ENCODE measurements around the gene PCMT1. TPM values are rescaled to one million over a fixed set of nuclear protein-coding genes. Genes with fewer than 3 reads are reported as not detected.

The PCMT1 gene
- total RNA-seq, 2 donors from 2014 or later = 68.5 to 72.6 TPM

GRCh38 chr6:149755300-149756260, 6.0 kb downstream of the PCMT1 start:
- no peaks in the 10 kb centered on the region for H3K4me1 ChIP-seq (ENCODE audit: control insufficient read depth, insufficient read depth, low read length)
- H3K27me3 Mint-ChIP-seq (ENCODE audit: insufficient read depth) = no peaks in the 10 kb centered on the region
- no peak overlapping the region for H3K9ac ChIP-seq (ENCODE audit: extremely low read depth, low read length, poor library complexity, severe bottlenecking)
- no peak overlapping the region for H3K27ac ChIP-seq (ENCODE audit: low read depth, low read length)
- DNase-seq = no peak
- H3K9me3 Mint-ChIP-seq = no peaks in the 10 kb centered on the region
- no peaks in the 10 kb centered on the region for H3K27me3 ChIP-seq (ENCODE audit: control insufficient read depth, insufficient read depth, low read length, poor library complexity, severe bottlenecking)
- peaks cover 17% of the 10 kb centered on the region for H3K36me3 Mint-ChIP-seq (ENCODE audit: low read depth)
- H3K4me3 Mint-ChIP-seq = no peak overlapping the region
- TF ChIP-seq CTCF (conservative IDR thresholded peaks at IDR 0.05) = no peak
- peak overlapping the region; percentile 12 for H3K27ac Mint-ChIP-seq
- H3K36me3 ChIP-seq (ENCODE audit: control insufficient read depth, insufficient read depth, low read length) = peaks cover 13% of the 10 kb centered on the region
- 91 to 94% methylated on average over 5 to 9 of the region's 9 CpGs for WGBS, 2 experiments (ENCODE audit: insufficient coverage in 1 of 2, insufficient read length in 1 of 2)
- peaks cover 3% of the 10 kb centered on the region for H3K4me1 Mint-ChIP-seq
- no peaks in the 10 kb centered on the region for H3K9me3 ChIP-seq (ENCODE audit: control insufficient read depth, low read length)
- H3K4me3 ChIP-seq (ENCODE audit: low read length) = no peak overlapping the region

GRCh38 chr6:149756261-149756636, 6.7 kb downstream of the PCMT1 start:
- no peaks in the 10 kb centered on the region for H3K9me3 Mint-ChIP-seq
- 92% methylated on average over 7 of the region's 7 CpGs; no CpG with 5 or more reads in 1 of the 2 experiments for WGBS, 2 experiments (ENCODE audit: insufficient coverage in 1 of 2, insufficient read length in 1 of 2)
- H3K4me1 ChIP-seq (ENCODE audit: control insufficient read depth, insufficient read depth, low read length) = no peaks in the 10 kb centered on the region
- H3K27me3 Mint-ChIP-seq (ENCODE audit: insufficient read depth) = no peaks in the 10 kb centered on the region
- H3K4me1 Mint-ChIP-seq = no peaks in the 10 kb centered on the region
- H3K36me3 ChIP-seq (ENCODE audit: control insufficient read depth, insufficient read depth, low read length) = peaks cover 14% of the 10 kb centered on the region
- no peak overlapping the region for H3K4me3 Mint-ChIP-seq
- H3K27ac ChIP-seq (ENCODE audit: low read depth, low read length) = no peak overlapping the region
- H3K27me3 ChIP-seq (ENCODE audit: control insufficient read depth, insufficient read depth, low read length, poor library complexity, severe bottlenecking) = no peaks in the 10 kb centered on the region
- no peak overlapping the region for H3K9ac ChIP-seq (ENCODE audit: extremely low read depth, low read length, poor library complexity, severe bottlenecking)
- H3K27ac Mint-ChIP-seq = no peak overlapping the region
- H3K9me3 ChIP-seq (ENCODE audit: control insufficient read depth, low read length) = no peaks in the 10 kb centered on the region
- DNase-seq = no peak
- peaks cover 17% of the 10 kb centered on the region for H3K36me3 Mint-ChIP-seq (ENCODE audit: low read depth)
- TF ChIP-seq CTCF (conservative IDR thresholded peaks at IDR 0.05) = no peak
- H3K4me3 ChIP-seq (ENCODE audit: low read length) = no peak overlapping the region

- Histone ChIP-seq H3K9me3 (ENCODE audit: control insufficient read depth, low read length) (peaks cover 15% of the 10 kb centered on the region), H3K36me3 (ENCODE audit: control insufficient read depth, insufficient read depth, low read length) (peaks cover 32% of the 10 kb centered on the region), H3K4me1 (ENCODE audit: control insufficient read depth, insufficient read depth, low read length) (no peaks in the 10 kb centered on the region), H3K4me3 (ENCODE audit: low read length) (no peak overlapping the region), H3K27ac (ENCODE audit: low read depth, low read length) (no peak overlapping the region), H3K27me3 (ENCODE audit: control insufficient read depth, insufficient read depth, low read length, poor library complexity, severe bottlenecking) (no peaks in the 10 kb centered on the region), H3K9ac (ENCODE audit: extremely low read depth, low read length, poor library complexity, severe bottlenecking) (no peak overlapping the region)
- no peak for TF ChIP-seq CTCF (conservative IDR thresholded peaks at IDR 0.05)
- Mint-ChIP-seq H3K27ac (no peak overlapping the region), H3K4me3 (no peak overlapping the region), H3K27me3 (ENCODE audit: insufficient read depth) (no peaks in the 10 kb centered on the region), H3K4me1 (no peaks in the 10 kb centered on the region), H3K9me3 (peaks cover 12% of the 10 kb centered on the region), H3K36me3 (ENCODE audit: low read depth) (peaks cover 29% of the 10 kb centered on the region)
- DNase-seq = no peak
- WGBS, 2 experiments (ENCODE audit: insufficient coverage in 1 of 2, insufficient read length in 1 of 2) = no CpG with 5 or more reads among the region's 1 CpG
Observed at GRCh38 chr6:149761438-149761837, 11.9 kb downstream of the PCMT1 start.

All from endodermal cell (in vitro differentiated cells).